Tibial artery (tissue), 4 donors: ENCODE data around the gene HES5.
A peak's percentile ranks its signal among the peaks of the same experiment; 100 is the strongest.
"Not testable (repeated sequence)": the region's sequence is repeated elsewhere in the genome, so short reads cannot be mapped to it uniquely, and the experiment has no call there.

Source experiments
- DNase-seq, 2 donors: peaks; one replicate each; pipeline ENCODE4 v3.0.0-alpha.2; 2019
- H3K27ac ChIP-seq, 2 donors: fragments of 200-600 bp; sonication (generic) in 1 of 2; 1 replicate in 1 of 2; 2 replicates in 1 of 2; pipeline ENCODE4 v1.5.1; 2018 to 2019; ENCODE audit warnings: mild to moderate bottlenecking in 1 of 2
- H3K27me3 ChIP-seq, 2 donors: fragments of 200-600 bp; sonication (generic) in 1 of 2; one replicate each; pipeline versions ENCODE4 v1.5.1 to v1.6.0; 2016 to 2019
- H3K36me3 ChIP-seq, 3 donors: fragments of 200-600 bp; sonication (generic) in 2 of 3; one replicate each; pipeline ENCODE4 v1.5.1; 2016 to 2019; ENCODE audit warnings: mild to moderate bottlenecking in 2 of 3
- H3K4me1 ChIP-seq, 4 donors: fragments of 200-600 bp; sonication (generic) in 2 of 4; 1 replicate in 3 of 4; 2 replicates in 1 of 4; pipeline ENCODE4 v1.5.1; 2016 to 2019
- H3K4me3 ChIP-seq, 2 donors: fragments of 200-600 bp; sonication (generic) in 1 of 2; 1 replicate in 1 of 2; 2 replicates in 1 of 2; pipeline ENCODE4 v1.5.1; 2018 to 2019; ENCODE audit warnings: mild to moderate bottlenecking in 2 of 2
- H3K9me3 ChIP-seq, 3 donors: fragments of 200-600 bp; sonication (generic) in 1 of 3; one replicate each; pipeline ENCODE4 v1.5.1; 2016 to 2019
- intact Hi-C: fragments of 100-400 bp; cut with DNase I; formaldehyde crosslinking; loops from one replicate; pipeline ENCODE4 v1.15.0; 2023; ENCODE audit warnings: low total_unique reads
- TF ChIP-seq, protein P1 (sequence below), 2 experiments: fragments of 200-600 bp in 1 of 2; fragments of 450-650 bp in 1 of 2; IDR thresholded peaks; one replicate each; pipeline ENCODE4 v1.5.1; 2017 to 2019; ENCODE audit warnings: antibody characterized with exemption in 2 of 2, mild to moderate bottlenecking in 1 of 2, moderate library complexity in 1 of 2

Gene HES5

DNA sequence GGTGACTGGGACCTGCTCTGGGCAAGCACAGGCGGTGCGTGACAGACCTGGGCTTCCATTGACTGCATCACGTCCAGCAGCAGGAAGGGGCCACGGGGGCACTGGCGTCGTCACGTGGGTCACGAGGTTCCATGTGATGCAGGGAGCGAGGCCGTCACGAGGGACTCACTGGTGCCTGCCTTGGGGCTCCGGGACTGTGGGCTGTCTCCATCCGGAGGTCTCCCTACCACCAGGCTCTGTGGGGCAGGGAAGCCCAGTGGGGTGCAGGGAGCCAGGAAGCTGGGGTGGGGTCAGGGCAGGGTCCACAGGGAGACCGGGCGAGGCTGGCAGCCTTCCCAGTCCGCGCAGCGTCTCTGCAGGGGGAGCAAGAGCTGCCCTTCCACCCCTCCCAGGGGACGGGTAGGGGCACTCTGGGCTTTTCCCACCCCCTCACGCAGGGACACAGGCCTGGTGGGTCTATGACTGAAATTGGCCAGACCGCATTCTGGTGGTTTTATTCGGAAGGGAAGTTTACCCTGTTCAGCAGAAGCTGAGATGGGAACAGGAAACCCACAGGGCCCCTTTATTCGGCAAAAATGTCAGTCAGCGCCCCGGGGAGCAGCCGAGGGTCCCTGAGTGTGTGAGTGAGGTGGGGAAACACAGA lies 25.7 kb upstream of the HES5 start:
- Histone ChIP-seq H3K4me1 (peaks cover 0 to 35% (median 22%) of the 10 kb centered on the region in 4 donors), H3K9me3 (no peaks in the 10 kb centered on the region), H3K36me3 (peaks cover 0 to 28% (median 15%) of the 10 kb centered on the region in 3 donors), H3K27me3 (no peaks in the 10 kb centered on the region), H3K27ac (peak overlapping the region; percentile 76 to 78), H3K4me3 (peak overlapping the region; percentile 62)
- peak; percentile 94 to 96 for DNase-seq
- intact Hi-C loops = loop anchor here (5.0 kb wide), 2 partner anchors 33 to 163 kb away; partner anchors contain the start of genes MORN1 and RER1
- TF ChIP-seq, protein P1, sequence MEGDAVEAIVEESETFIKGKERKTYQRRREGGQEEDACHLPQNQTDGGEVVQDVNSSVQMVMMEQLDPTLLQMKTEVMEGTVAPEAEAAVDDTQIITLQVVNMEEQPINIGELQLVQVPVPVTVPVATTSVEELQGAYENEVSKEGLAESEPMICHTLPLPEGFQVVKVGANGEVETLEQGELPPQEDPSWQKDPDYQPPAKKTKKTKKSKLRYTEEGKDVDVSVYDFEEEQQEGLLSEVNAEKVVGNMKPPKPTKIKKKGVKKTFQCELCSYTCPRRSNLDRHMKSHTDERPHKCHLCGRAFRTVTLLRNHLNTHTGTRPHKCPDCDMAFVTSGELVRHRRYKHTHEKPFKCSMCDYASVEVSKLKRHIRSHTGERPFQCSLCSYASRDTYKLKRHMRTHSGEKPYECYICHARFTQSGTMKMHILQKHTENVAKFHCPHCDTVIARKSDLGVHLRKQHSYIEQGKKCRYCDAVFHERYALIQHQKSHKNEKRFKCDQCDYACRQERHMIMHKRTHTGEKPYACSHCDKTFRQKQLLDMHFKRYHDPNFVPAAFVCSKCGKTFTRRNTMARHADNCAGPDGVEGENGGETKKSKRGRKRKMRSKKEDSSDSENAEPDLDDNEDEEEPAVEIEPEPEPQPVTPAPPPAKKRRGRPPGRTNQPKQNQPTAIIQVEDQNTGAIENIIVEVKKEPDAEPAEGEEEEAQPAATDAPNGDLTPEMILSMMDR (IDR thresholded peaks at IDR 0.05) = no peak

DNA sequence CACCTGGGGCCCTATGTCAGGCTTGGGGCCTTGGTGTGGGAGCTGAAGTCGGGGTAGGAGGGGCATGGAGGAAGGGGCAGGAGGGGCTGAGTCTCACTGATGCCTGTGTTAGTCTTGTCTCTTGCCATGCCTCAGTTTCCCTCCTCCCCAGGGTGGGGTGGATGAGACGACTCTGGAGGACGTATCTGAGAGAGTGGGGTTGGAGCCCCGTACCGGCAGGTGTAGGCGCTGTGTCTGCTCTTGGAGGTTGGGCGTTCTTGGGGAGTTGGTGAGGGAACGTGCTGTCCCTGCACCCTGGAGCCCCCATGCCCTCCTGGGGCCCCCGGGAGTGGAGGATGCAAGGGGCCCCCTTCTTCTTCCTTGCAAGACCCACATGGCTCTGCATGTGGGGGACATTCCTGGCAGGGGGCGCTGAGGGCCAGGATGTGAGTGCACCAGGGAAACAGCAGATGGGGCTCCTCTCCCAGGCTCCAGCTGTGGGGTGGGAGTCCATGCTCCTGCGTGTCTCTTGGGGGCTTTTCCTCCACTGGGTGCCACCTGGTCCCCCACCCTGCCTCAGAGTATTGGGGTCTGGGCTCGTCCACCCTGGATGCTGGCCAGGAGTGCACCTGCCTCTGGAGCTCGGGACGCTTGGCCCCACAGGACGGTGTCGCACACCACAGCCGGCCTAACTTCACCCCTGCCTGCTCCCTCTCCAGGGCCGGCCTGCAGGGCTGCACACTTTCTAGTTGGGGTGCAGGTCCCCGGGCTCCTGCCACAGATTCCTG lies 24.7 kb upstream of the HES5 start:
- TF ChIP-seq, protein P1 (IDR thresholded peaks at IDR 0.05) = no peak
- Histone ChIP-seq H3K4me3 (peak overlapping the region in 1 of 2 donors; percentile 62), H3K27me3 (no peaks in the 10 kb centered on the region), H3K4me1 (peaks cover 0 to 37% (median 22%) of the 10 kb centered on the region in 4 donors), H3K36me3 (peaks cover 0 to 18% (median 5%) of the 10 kb centered on the region in 3 donors), H3K27ac (peak overlapping the region; percentile 76 to 78), H3K9me3 (no peaks in the 10 kb centered on the region)
- intact Hi-C loops = loop anchor here (5.0 kb wide), 2 partner anchors 33 to 163 kb away; partner anchors contain the start of genes MORN1 and RER1
- no peak for DNase-seq

DNA sequence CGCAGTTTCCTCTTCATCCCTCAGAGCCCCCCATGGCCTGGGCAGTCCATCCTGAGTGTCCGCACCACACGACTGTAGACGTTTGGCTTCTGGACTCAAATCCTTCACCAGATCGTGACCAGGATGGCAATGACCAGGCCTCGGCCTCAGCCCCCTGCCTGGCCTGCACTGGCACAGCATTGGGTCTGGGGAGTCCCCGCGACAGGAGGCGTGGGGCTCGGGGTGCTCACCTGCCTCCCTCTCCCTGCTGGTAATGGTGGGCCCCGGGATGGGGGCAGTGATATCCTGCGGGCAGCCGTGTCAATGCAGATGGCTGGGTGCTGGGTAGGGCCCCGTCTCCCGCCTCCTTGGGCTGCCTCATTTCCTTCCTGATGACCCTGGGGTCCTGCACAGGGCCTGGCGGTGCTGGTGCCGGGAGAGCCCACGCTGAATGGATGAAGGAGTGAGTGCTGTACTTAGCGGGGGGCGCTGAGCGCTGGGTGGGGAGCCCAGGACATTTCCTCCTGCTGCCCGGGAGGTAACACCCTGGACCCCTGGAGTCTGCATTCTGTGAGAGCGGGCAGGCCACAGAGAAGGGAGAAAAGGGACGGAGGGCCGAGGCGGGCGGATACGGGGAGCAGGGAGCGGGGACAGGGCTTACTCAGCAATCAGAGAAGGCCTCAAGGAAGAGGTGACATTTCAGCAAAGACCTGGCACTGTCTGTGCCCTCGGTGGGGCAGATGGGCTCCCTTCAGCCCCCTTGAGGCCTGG lies 24.0 kb upstream of the HES5 start:
- Histone ChIP-seq H3K4me1 (peaks cover 0 to 44% (median 27%) of the 10 kb centered on the region in 4 donors), H3K27me3 (no peaks in the 10 kb centered on the region), H3K9me3 (no peaks in the 10 kb centered on the region), H3K27ac (no peak overlapping the region), H3K4me3 (no peak overlapping the region), H3K36me3 (peaks cover 0 to 10% (median 0%) of the 10 kb centered on the region in 3 donors)
- TF ChIP-seq, protein P1 (IDR thresholded peaks at IDR 0.05) = no peak
- intact Hi-C loops = no loop called here
- DNase-seq = no peak

DNA sequence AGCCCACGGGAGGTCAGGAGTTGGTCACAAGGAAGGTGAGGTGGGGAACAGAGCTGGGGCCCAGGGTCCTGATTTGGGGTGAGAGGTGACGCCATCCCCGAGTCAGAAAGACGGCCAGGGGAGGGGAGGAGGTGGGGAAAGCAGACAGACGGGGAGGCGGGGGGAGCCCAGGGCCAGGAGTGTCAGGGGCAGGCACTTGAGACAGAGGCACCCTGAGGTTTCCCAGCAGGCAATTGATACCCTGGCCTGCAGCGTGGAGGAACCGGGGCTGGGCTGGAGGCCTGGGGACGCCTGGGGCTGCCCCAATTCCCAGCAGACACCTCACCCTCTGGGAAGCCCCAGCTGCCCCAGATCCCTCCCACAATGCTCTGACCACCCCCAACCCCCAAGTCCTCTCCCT lies 23.0 kb upstream of the HES5 start:
- intact Hi-C loops, DNase-seq, H3K9me3 ChIP-seq, H3K27me3 ChIP-seq, H3K4me3 ChIP-seq, H3K36me3 ChIP-seq, H3K27ac ChIP-seq: not testable (repeated sequence)
- peaks cover 0 to 49% (median 35%) of the 10 kb centered on the region in 4 donors for H3K4me1 ChIP-seq

DNA sequence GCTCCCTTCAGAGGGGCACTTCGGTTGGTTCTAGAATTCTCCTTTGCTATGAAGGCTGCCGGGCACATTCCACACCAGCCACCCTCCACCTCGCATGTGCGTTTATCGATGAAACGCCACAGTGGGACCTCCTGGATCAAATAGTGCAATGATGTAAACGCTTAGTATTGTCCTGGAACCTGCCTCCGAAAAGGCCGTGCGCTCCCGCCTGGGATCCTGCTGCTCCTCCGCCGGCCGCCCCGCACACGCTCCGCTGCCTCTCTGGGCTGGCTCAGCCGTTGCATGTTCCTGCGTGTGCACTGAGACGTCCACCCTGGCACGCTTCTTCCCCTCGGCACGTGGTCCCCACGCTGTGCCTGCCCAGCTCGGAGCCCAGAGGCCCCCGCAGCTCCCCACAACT lies 22.1 kb upstream of the HES5 start:
- H3K9me3 ChIP-seq = no peaks in the 10 kb centered on the region
- intact Hi-C loops = no loop called here
- no peak for DNase-seq
- peaks cover 0 to 3% of the 10 kb centered on the region in 2 donors for H3K27me3 ChIP-seq
- H3K4me1 ChIP-seq = peaks cover 0 to 49% (median 37%) of the 10 kb centered on the region in 4 donors
- H3K4me3 ChIP-seq = no peak overlapping the region
- TF ChIP-seq, protein P1 (IDR thresholded peaks at IDR 0.05) = no peak
- no peak overlapping the region for H3K27ac ChIP-seq
- H3K36me3 ChIP-seq = no peaks in the 10 kb centered on the region

DNA sequence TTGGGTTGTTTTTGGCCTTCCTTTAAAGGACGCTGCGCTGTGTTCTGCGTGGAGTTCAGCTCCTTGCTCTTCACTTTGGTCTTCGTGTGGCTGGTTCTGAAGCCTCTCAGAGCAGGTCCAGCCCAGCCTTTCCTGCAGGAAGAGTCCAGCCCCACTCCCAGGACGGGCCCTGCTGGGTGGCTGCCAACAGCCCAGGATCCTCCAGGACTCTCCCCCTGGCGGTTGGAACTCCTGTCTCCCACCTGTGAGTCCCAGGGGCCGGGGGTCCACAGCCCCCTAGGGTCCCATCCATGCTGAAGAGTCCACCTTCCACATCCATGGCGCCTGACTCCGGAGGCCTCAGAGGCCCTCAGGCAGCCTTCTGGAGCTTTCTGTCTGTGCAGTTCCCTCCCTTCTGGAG lies 21.5 kb upstream of the HES5 start:
- intact Hi-C loops, DNase-seq, H3K36me3 ChIP-seq, H3K4me3 ChIP-seq, H3K9me3 ChIP-seq, H3K27me3 ChIP-seq, H3K27ac ChIP-seq: not testable (repeated sequence)
- H3K4me1 ChIP-seq = peaks cover 0 to 49% (median 37%) of the 10 kb centered on the region in 4 donors

DNA sequence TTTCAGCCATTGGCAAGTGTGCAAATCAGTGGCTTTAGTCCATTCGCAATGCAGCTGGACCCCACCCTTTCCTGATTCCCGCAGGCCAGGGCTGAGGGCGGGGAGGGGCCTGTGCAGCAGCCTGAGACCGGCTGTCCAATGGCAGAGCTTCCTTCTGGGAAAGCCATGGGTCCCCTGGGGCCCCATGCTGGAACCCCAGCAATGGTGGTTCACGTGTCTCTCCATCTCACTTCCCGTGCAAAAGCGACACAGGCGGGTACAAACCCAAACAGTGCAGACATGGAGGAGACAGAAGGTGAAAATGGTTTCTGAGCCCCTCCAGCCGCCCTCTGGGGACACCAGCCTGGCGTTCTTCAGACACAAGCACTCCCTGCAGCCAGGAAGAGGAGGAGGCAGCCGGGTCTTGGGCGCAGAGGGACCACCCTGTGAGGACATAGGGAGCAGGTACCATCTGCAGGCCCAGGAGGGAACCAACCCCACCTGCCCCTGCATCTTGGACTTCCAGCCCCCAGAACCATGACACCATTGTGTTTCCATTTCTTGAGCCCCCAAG lies 20.3 kb upstream of the HES5 start:
- H3K36me3 ChIP-seq, H3K9me3 ChIP-seq, H3K4me3 ChIP-seq, intact Hi-C loops, H3K27ac ChIP-seq, DNase-seq: not testable (repeated sequence)
- peaks cover 0 to 52% (median 42%) of the 10 kb centered on the region in 4 donors for H3K4me1 ChIP-seq
- H3K27me3 ChIP-seq = peaks cover 0 to 16% of the 10 kb centered on the region in 2 donors

DNA sequence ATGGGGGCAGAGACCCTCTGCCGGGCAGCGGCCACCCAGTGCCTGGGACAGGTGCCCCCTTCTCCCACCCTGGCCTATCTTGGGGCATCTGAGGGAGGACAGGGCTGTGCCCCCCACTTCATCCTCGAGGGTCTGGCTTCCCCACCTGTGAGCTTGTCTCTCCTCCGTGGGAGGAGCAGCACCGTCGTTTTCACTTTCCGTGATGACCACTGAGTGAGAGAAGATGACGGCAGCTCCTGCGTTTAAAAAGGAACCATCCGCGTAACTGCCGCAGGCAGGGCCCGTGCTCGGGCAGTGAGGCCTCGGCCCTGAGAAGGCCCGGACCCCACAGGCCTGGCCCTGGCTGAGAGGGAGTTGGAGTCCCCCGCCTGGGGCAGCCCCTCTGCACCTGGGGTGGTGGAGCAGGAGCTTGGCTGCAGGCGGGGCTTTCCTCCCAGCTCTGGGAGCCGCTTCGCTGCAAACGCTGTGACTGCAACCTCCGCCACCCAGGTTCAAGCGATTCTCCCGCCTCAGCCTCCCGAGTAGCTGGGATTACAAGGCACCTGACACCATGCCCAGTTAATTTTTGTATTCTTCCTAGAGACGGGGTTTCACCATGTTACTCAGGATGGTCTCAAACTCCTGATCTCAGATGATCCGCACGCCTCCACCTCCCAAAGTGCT lies 19.4 kb upstream of the HES5 start:
- not testable (repeated sequence) for DNase-seq, H3K9me3 ChIP-seq, H3K36me3 ChIP-seq
- peaks cover 0 to 52% (median 39%) of the 10 kb centered on the region in 4 donors for H3K4me1 ChIP-seq
- peak overlapping the region; percentile 37 to 45 for H3K4me3 ChIP-seq
- peak overlapping the region; percentile 95 to 97 for H3K27ac ChIP-seq
- intact Hi-C loops = loop anchor here (2.0 kb wide), 1 partner anchor 135 kb away; no protein-coding TSS in a partner anchor
- peaks cover 0 to 23% of the 10 kb centered on the region in 2 donors for H3K27me3 ChIP-seq
